ENCODE results near the gene SERPINA4. TPM values are rescaled to one million over a fixed set of nuclear protein-coding genes. Genes with fewer than 3 reads are reported as not detected.

The SERPINA4 gene
- total and polyA plus RNA-seq, 2 of the 8 experiments (the other 6 are each of a cell fraction or from before 2014, with no cell fraction given), result not detected

DNA sequence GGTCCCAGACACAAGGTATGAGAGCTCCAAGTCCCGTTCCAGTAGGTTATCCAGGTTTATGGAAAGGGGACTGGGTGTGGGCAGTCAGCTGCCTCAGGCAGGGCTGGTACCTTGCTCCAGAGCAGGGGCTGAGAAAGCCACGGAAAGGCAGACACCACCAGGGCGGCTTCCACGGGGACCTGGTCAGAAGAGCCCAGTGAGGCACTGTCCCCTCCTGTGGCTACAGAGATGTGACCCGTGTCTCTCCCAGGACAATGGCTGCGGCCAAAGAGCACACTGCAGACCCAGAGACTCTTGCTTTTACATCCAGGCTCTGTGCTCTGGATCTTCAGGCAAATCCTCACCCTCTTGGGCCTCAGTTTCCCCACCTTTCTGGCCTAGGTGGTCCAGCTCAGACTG, 8.8 kb downstream of the SERPINA4 start:
- no peak overlapping the region for H4K91ac ChIP-seq (replicated peaks; ENCODE audit: insufficient read length, low read length)
- no peak overlapping the region for H2AK5ac ChIP-seq (ENCODE audit: low read depth, low read length)
- no peak for TF ChIP-seq BRCA1 (IDR thresholded peaks at IDR 0.05; ENCODE audit: low read depth, low read length)
- no peak for TF ChIP-seq TAF1 (IDR thresholded peaks at IDR 0.05; ENCODE audit: low read depth, low read length)
- no peak for TF ChIP-seq TEAD4 (IDR thresholded peaks at IDR 0.05; ENCODE audit: low read depth, low read length)
- TF ChIP-seq, protein P1, sequence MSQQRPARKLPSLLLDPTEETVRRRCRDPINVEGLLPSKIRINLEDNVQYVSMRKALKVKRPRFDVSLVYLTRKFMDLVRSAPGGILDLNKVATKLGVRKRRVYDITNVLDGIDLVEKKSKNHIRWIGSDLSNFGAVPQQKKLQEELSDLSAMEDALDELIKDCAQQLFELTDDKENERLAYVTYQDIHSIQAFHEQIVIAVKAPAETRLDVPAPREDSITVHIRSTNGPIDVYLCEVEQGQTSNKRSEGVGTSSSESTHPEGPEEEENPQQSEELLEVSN (IDR thresholded peaks at IDR 0.05), result no peak
- no peak for TF ChIP-seq HDAC6 (IDR thresholded peaks at IDR 0.05; ENCODE audit: low read depth, low read length)
- TF ChIP-seq TCF12 (IDR thresholded peaks at IDR 0.05; ENCODE audit: low read depth, low read length), result no peak
- TF ChIP-seq, protein P2, sequence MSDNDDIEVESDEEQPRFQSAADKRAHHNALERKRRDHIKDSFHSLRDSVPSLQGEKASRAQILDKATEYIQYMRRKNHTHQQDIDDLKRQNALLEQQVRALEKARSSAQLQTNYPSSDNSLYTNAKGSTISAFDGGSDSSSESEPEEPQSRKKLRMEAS (IDR thresholded peaks at IDR 0.05), result no peak
- no peak for TF ChIP-seq TAF7 (optimal IDR thresholded peaks at IDR 0.05; ENCODE audit: borderline replicate concordance, low read depth, low read length)
- TF ChIP-seq ZNF274 (IDR thresholded peaks at IDR 0.05; ENCODE audit: borderline replicate concordance, extremely low read depth, low read length), result no peak
- TF ChIP-seq RNF2 (IDR thresholded peaks at IDR 0.05; ENCODE audit: borderline replicate concordance, low read depth, low read length, missing control alignments, poor library complexity, severe bottlenecking), result no peak
- TF ChIP-seq ASH2L (IDR thresholded peaks at IDR 0.05; ENCODE audit: low read length), result no peak
- TF ChIP-seq KDM1A (IDR thresholded peaks at IDR 0.05; ENCODE audit: borderline replicate concordance, low read length), result no peak
- TF ChIP-seq CBX5 (IDR thresholded peaks at IDR 0.05; ENCODE audit: low read depth, low read length), result no peak
- DNase-seq (ENCODE audit: low read depth in 1 of 2, low spot score in 2 of 2), result no peak
- no peaks in the 10 kb centered on the region for H3K79me1 ChIP-seq (ENCODE audit: low read depth, low read length)
- H3K56ac ChIP-seq (replicated peaks; ENCODE audit: insufficient read length, low read depth, low read length), result no peak overlapping the region
- H3K23me2 ChIP-seq (ENCODE audit: low read depth, low read length), result no peaks in the 10 kb centered on the region
- H3K14ac ChIP-seq (ENCODE audit: insufficient read length), result no peak overlapping the region
- no peak overlapping the region for H4K5ac ChIP-seq (ENCODE audit: insufficient read length, low read depth, low read length)
- H3K4me2 ChIP-seq (ENCODE audit: insufficient read depth in 1 of 2, low read depth in 2 of 2, low read length in 2 of 2), result no peak overlapping the region
- H2BK120ac ChIP-seq (replicated peaks; ENCODE audit: low read depth, low read length), result no peak overlapping the region
- no peak overlapping the region for H3K4me3 ChIP-seq (ENCODE audit: extremely low read depth in 1 of 4, insufficient read depth in 2 of 4, low read depth in 3 of 4, low read length in 4 of 4)
- no peaks in the 10 kb centered on the region for H3K36me3 ChIP-seq (ENCODE audit: control insufficient read depth in 2 of 4, insufficient read depth in 4 of 4, low read length in 3 of 4)
- H3K79me2 ChIP-seq (ENCODE audit: control insufficient read depth in 1 of 2, insufficient read depth in 2 of 2, low read length in 2 of 2), result no peaks in the 10 kb centered on the region
- no peak overlapping the region for H3K23ac ChIP-seq (ENCODE audit: insufficient read length)
- H2BK5ac ChIP-seq (ENCODE audit: low read depth, low read length), result no peak overlapping the region
- no peak overlapping the region for H3K4ac ChIP-seq (replicated peaks; ENCODE audit: insufficient read length, low read depth, low read length)
- H2AFZ ChIP-seq (ENCODE audit: low read length), result no peak overlapping the region
- no peak for FAIRE-seq
- H3K9ac ChIP-seq (replicated peaks in 1 of 4; ENCODE audit: extremely low read depth in 1 of 4, low read depth in 3 of 4, low read length in 3 of 4), result no peak overlapping the region
- H3K4me1 ChIP-seq (replicated peaks in 1 of 4; ENCODE audit: control insufficient read depth in 3 of 4, insufficient read depth in 4 of 4, low read length in 3 of 4), result no peaks in the 10 kb centered on the region
- no peaks in the 10 kb centered on the region for H3K27me3 ChIP-seq (replicated peaks in 1 of 4; ENCODE audit: control insufficient read depth in 3 of 4, extremely low read depth in 1 of 4, insufficient read depth in 3 of 4, low read length in 3 of 4)
- POLR2A ChIA-PET (ENCODE audit: partially characterized antibody), result no interaction called here
- H2BK20ac ChIP-seq (ENCODE audit: low read length), result no peak overlapping the region
- no peak overlapping the region for H2BK12ac ChIP-seq (ENCODE audit: low read depth, low read length)
- CTCF ChIA-PET (ENCODE audit: partially characterized antibody), result interaction anchor here (0.6 to 2.1 kb wide), 4 partner anchors 11 to 136 kb away, joined by 3 to 9 read pairs (median 4); no protein-coding TSS in a partner anchor
- 92% methylated on average over 6 of the region's 6 CpGs; no CpG with 5 or more reads in 1 of the 2 experiments for WGBS, 2 experiments (ENCODE audit: extremely low coverage in 1 of 2, insufficient coverage in 1 of 2, insufficient read length in 1 of 2, insufficient replicate concordance in 2 of 2, low coverage in 1 of 2, low lambda C conversion rate in 2 of 2, missing lambda C conversion rate in 1 of 2)
- H2BK15ac ChIP-seq (ENCODE audit: low read length), result no peak overlapping the region
- H4K20me1 ChIP-seq (replicated peaks in 1 of 2; ENCODE audit: control insufficient read depth in 1 of 2, insufficient read depth in 2 of 2, low read length in 2 of 2), result no peaks in the 10 kb centered on the region
- H3K18ac ChIP-seq (ENCODE audit: extremely low read depth, low read length), result no peak overlapping the region
- H3K9me3 ChIP-seq (ENCODE audit: insufficient read depth in 2 of 2, low read depth in 1 of 2, low read length in 1 of 2), result no peaks in the 10 kb centered on the region
- no peak overlapping the region for H3K27ac ChIP-seq (ENCODE audit: low read depth, low read length)
- peak overlapping the region; percentile 29; the same call in 1 of the 2 replicates for H4K8ac ChIP-seq (ENCODE audit: extremely low read depth, insufficient read depth, low read length)

All from H1 (cell line).